MCF 10A (cell line): ENCODE data around the gene SPINT2. TPM values are rescaled to one million over a fixed set of nuclear protein-coding genes. Genes with fewer than 3 reads are reported as not detected.

Experiments used
- BruUV-seq: library from RNA; stranded (reverse); fragments of 400-500 nt; replicated peaks from 2 replicates; lab custom pipeline; 2021; lab: Mats Ljungman, UMichigan
- CTCF ChIA-PET: fragments of 300-600 bp; sonication (Branson Sonifier 250); formaldehyde crosslinking; extraction: SDS; loops from one replicate; lab custom pipeline; 2021; ENCODE audit warnings: antibody characterized with exemption, inconsistent platforms; lab: Yijun Ruan, JAX
- POLR2A ChIA-PET: fragments of 300-600, 350-650 bp; sonication (Branson Sonifier 250); formaldehyde crosslinking; extraction: SDS; loops from one replicate; lab custom pipeline; 2020; ENCODE audit warnings: antibody characterized with exemption, inconsistent platforms; lab: Yijun Ruan, JAX
- DNase-seq: peaks from one replicate; pipeline ENCODE4 v3.0.0-alpha.2; 2018; ENCODE audit not compliant: unreplicated experiment
- H3K27ac Mint-ChIP-seq: one replicate; pipeline ENCODE4 v1.8.0; 2022; ENCODE audit warnings: mild to moderate bottlenecking, low read depth, mixed read lengths; ENCODE audit not compliant: unreplicated experiment
- H3K27me3 Mint-ChIP-seq: one replicate; pipeline ENCODE4 v1.8.0; 2022; ENCODE audit warnings: mixed read lengths; ENCODE audit not compliant: insufficient read depth, unreplicated experiment
- H3K36me3 Mint-ChIP-seq: one replicate; pipeline ENCODE4 v1.8.0; 2022; ENCODE audit warnings: mild to moderate bottlenecking, moderate library complexity, mixed read lengths; ENCODE audit not compliant: insufficient read depth, unreplicated experiment
- H3K4me1 Mint-ChIP-seq: one replicate; pipeline ENCODE4 v1.8.0; 2022; ENCODE audit warnings: mixed read lengths; ENCODE audit not compliant: insufficient read depth, unreplicated experiment
- H3K4me3 Mint-ChIP-seq: one replicate; pipeline ENCODE4 v1.8.0; 2022; ENCODE audit warnings: mild to moderate bottlenecking, moderate library complexity, mixed read lengths; ENCODE audit not compliant: unreplicated experiment
- H3K9me3 Mint-ChIP-seq: one replicate; pipeline ENCODE4 v1.8.0; 2022; ENCODE audit warnings: mixed read lengths; ENCODE audit not compliant: unreplicated experiment
- CTCF ChIP-seq: fragments of 200-600 bp; IDR thresholded peaks from one replicate; pipeline ENCODE4 v1.8.0; 2022; ENCODE audit warnings: antibody characterized with exemption, mild to moderate bottlenecking; ENCODE audit not compliant: unreplicated experiment
- intact Hi-C: fragments of 100-400 bp; cut with micrococcal nuclease; formaldehyde crosslinking; loops from 2 replicates; pipeline ENCODE4 v1.14.1; 2022
- total RNA-seq: library from RNA; stranded (reverse); gene quantifications from 2 replicates; pipeline ENCODE4 v1.2.3, GENCODE V29; 2022

The SPINT2 gene
- total RNA-seq, 1 experiment from 2014 or later, result 333 TPM

GRCh38 chr19:38329651-38330050 is 65.3 kb downstream of the SPINT2 start:
- Mint-ChIP-seq H3K27ac (no peak overlapping the region), H3K9me3 (no peaks in the 10 kb centered on the region), H3K36me3 (no peaks in the 10 kb centered on the region), H3K4me3 (no peak overlapping the region), H3K4me1 (no peaks in the 10 kb centered on the region), H3K27me3 (no peaks in the 10 kb centered on the region)
- DNase-seq, result no peak
- ChIA-PET POLR2A (no interaction called here), CTCF (interaction anchor here (4.5 to 6.7 kb wide), 2 partner anchors 85 to 95 kb away, joined by 20 to 102 read pairs; no protein-coding TSS in a partner anchor)
- BruUV-seq, result no TSS peak
- intact Hi-C loops, result no loop called here
- TF ChIP-seq CTCF, result no peak

GRCh38 chr19:38331728-38332127 is 67.4 kb downstream of the SPINT2 start:
- no peak for DNase-seq
- H3K4me1 Mint-ChIP-seq, result peaks cover 3% of the 10 kb centered on the region
- intact Hi-C loops, result no loop called here
- ChIA-PET CTCF (interaction anchor here (0.5 to 6.7 kb wide), 8 partner anchors 8 to 430 kb away, joined by 3 to 102 read pairs (median 4); partner anchors contain the start of gene C19orf33), POLR2A (interaction anchor here (0.7 kb wide), 1 partner anchor 42 kb away, joined by 3 read pairs; the partner anchor contains the start of gene PSMD8)
- H3K9me3 Mint-ChIP-seq, result no peaks in the 10 kb centered on the region
- no TSS peak for BruUV-seq
- H3K36me3 Mint-ChIP-seq, result peaks cover 3% of the 10 kb centered on the region
- no peaks in the 10 kb centered on the region for H3K27me3 Mint-ChIP-seq
- H3K4me3 Mint-ChIP-seq, result no peak overlapping the region
- no peak for TF ChIP-seq CTCF
- no peak overlapping the region for H3K27ac Mint-ChIP-seq

- no peak overlapping the region for H3K27ac Mint-ChIP-seq
- peaks cover 7% of the 10 kb centered on the region for H3K36me3 Mint-ChIP-seq
- no peak for DNase-seq
- BruUV-seq, result no TSS peak
- POLR2A ChIA-PET, result no interaction called here
- H3K9me3 Mint-ChIP-seq, result no peaks in the 10 kb centered on the region
- H3K27me3 Mint-ChIP-seq, result no peaks in the 10 kb centered on the region
- H3K4me1 Mint-ChIP-seq, result peaks cover 8% of the 10 kb centered on the region
- no peak for TF ChIP-seq CTCF
- CTCF ChIA-PET, result interaction anchor here (0.6 to 6.7 kb wide), 7 partner anchors 29 to 431 kb away, joined by 3 to 102 read pairs (median 4); partner anchors contain the start of gene C19orf33
- intact Hi-C loops, result no loop called here
- H3K4me3 Mint-ChIP-seq, result no peak overlapping the region
Measured at GRCh38 chr19:38333245-38333644, 68.9 kb downstream of the SPINT2 start.

- DNase-seq, result peak; percentile 98
- Mint-ChIP-seq H3K9me3 (no peaks in the 10 kb centered on the region), H3K27ac (peak overlapping the region; percentile 88), H3K36me3 (peaks cover 13% of the 10 kb centered on the region), H3K4me3 (peak overlapping the region; percentile 97), H3K4me1 (peaks cover 14% of the 10 kb centered on the region), H3K27me3 (no peaks in the 10 kb centered on the region)
- CTCF ChIA-PET, result interaction anchor here (0.6 to 6.7 kb wide), 19 partner anchors 17 to 968 kb away, joined by 3 to 102 read pairs (median 4); partner anchors contain the start of genes KCNK6 and PSMD8
- BruUV-seq, result no TSS peak
- POLR2A ChIA-PET, result interaction anchor here (0.6 to 2.5 kb wide), 13 partner anchors 15 to 1007 kb away, joined by 3 to 37 read pairs (median 5); partner anchors contain the start of genes C19orf33, KCNK6 and PSMD8
- no peak for TF ChIP-seq CTCF
- intact Hi-C loops, result loop anchor here (1.0 to 2.0 kb wide), 7 partner anchors 31 to 434 kb away; partner anchors contain the start of genes C19orf33, GGN, PSMD8 and SPRED3
Measured at GRCh38 chr19:38335949-38336637, 71.7 kb downstream of the SPINT2 start.
